Measurements from ENCODE around the gene MMP15. TPM values are rescaled to one million over a fixed set of nuclear protein-coding genes. Genes with fewer than 3 reads are reported as not detected.

Gene MMP15
- total and polyA plus RNA-seq, 11 donors = 22.1 to 84.7 (median 60.8) TPM

- peaks cover 0 to 25% (median 0%) of the 10 kb centered on the region in 9 donors for H3K27me3 ChIP-seq
- H3K36me3 ChIP-seq = peaks cover 0 to 3% (median 0%) of the 10 kb centered on the region in 9 donors
- peak in 2 of 4 donors; percentile 40 to 46 for ATAC-seq
- intact Hi-C loops (cut with DNase I) = loop anchor here in 5 of 10 donors (5.0 to 10.0 kb wide), 7 partner anchors 56 to 459 kb away; partner anchors contain the start of gene CSNK2A2 (in 3 of the 5)
- H3K4me1 ChIP-seq = peaks cover 21 to 92% (median 72%) of the 10 kb centered on the region in 12 donors
- no peaks in the 10 kb centered on the region for H3K9me3 ChIP-seq
- peak overlapping the region; percentile 75 to 99 (median 95) for H3K27ac ChIP-seq
- DNase-seq = peak in 4 of 5 donors; percentile 62 to 77 (median 69)
- peak overlapping the region; percentile 60 to 96 (median 88) for H3K4me3 ChIP-seq
- WGBS, 4 donors = 0 to 5% (median 0%) methylated on average over 1 to 65 of the region's 65 CpGs
- TF ChIP-seq POLR2A (IDR thresholded peaks at IDR 0.05) = no peak
- peak in 1 of 12 donors; percentile 10 for TF ChIP-seq CTCF (IDR thresholded peaks at IDR 0.05)
These were observed 668 bp downstream of the MMP15 start for GRCh38 chr16:58026139-58026704.

GRCh38 chr16:58026705-58027160 is 1.2 kb downstream of the MMP15 start:
- peaks cover 21 to 92% (median 75%) of the 10 kb centered on the region in 12 donors for H3K4me1 ChIP-seq
- peaks cover 0 to 25% (median 0%) of the 10 kb centered on the region in 9 donors for H3K27me3 ChIP-seq
- 0 to 3% (median 1%) methylated on average over 6 to 38 of the region's 38 CpGs for WGBS, 4 donors
- H3K36me3 ChIP-seq = no peaks in the 10 kb centered on the region
- peak overlapping the region; percentile 75 to 99 (median 95) for H3K27ac ChIP-seq
- TF ChIP-seq POLR2A (IDR thresholded peaks at IDR 0.05) = no peak
- TF ChIP-seq CTCF (IDR thresholded peaks at IDR 0.05) = no peak
- ATAC-seq (peak in 3 of 4 donors; percentile 0 to 4 (median 1)), DNase-seq (peak in 1 of 5 donors; percentile 57)
- H3K9me3 ChIP-seq = no peaks in the 10 kb centered on the region
- intact Hi-C loops (cut with DNase I) = loop anchor here in 5 of 10 donors (5.0 to 10.0 kb wide), 7 partner anchors 56 to 458 kb away; partner anchors contain the start of gene CSNK2A2 (in 3 of the 5)
- peak overlapping the region; percentile 60 to 96 (median 88) for H3K4me3 ChIP-seq

GRCh38 chr16:58027161-58027915 is 1.8 kb downstream of the MMP15 start:
- Histone ChIP-seq H3K4me3 (peak overlapping the region; percentile 60 to 96 (median 88)), H3K27ac (peak overlapping the region; percentile 75 to 99 (median 95)), H3K9me3 (no peaks in the 10 kb centered on the region), H3K27me3 (peaks cover 0 to 25% (median 0%) of the 10 kb centered on the region in 9 donors), H3K36me3 (no peaks in the 10 kb centered on the region), H3K4me1 (peaks cover 23 to 92% (median 76%) of the 10 kb centered on the region in 12 donors)
- intact Hi-C loops (cut with DNase I) = loop anchor here in 5 of 10 donors (5.0 to 10.0 kb wide), 7 partner anchors 55 to 457 kb away; partner anchors contain the start of gene CSNK2A2 (in 3 of the 5)
- WGBS, 4 donors = 0 to 6% (median 5%) methylated on average over 20 to 43 of the region's 43 CpGs
- ATAC-seq (peak; percentile 51 to 74 (median 61)), DNase-seq (peak; percentile 69 to 86 (median 73))
- TF ChIP-seq CTCF (IDR thresholded peaks at IDR 0.05) (no peak), POLR2A (IDR thresholded peaks at IDR 0.05) (peak in 1 of 2 donors; percentile 40)

Data from heart left ventricle (tissue), 16 donors.